Heart right ventricle (tissue), 16 donors: ENCODE measurements around the gene TRPT1. TPM values are rescaled to one million over a fixed set of nuclear protein-coding genes. Genes with fewer than 3 reads are reported as not detected.

ENCODE experiments used
- ATAC-seq, 8 donors: fragments of 200-7000 bp; cut with Tn5 transposase; one replicate each; pipeline ENCODE4 v1.9.1; 2020; ENCODE audit warnings: mild to moderate bottlenecking in 8 of 8, moderate library complexity in 8 of 8, moderate number of reproducible peaks in 1 of 8
- DNase-seq, 2 donors: peaks; one replicate each; pipeline ENCODE4 v3.0.0-alpha.2; 2020
- H3K27ac ChIP-seq, 10 donors: fragments of 200-600 bp; sonication (generic) in 2 of 10; one replicate each; pipeline versions ENCODE4 v1.5.0 to v1.8.0; 2020 to 2022; ENCODE audit warnings: mild to moderate bottlenecking in 3 of 10
- H3K27me3 ChIP-seq, 7 donors: fragments of 200-600 bp; one replicate each; pipeline ENCODE4 v1.8.0; 2021 to 2022; ENCODE audit warnings: mild to moderate bottlenecking in 2 of 7
- H3K36me3 ChIP-seq, 9 donors: fragments of 200-600 bp; sonication (generic) in 1 of 9; one replicate each; pipeline versions ENCODE4 v1.5.0 to v1.8.0; 2020 to 2022; ENCODE audit warnings: mild to moderate bottlenecking in 2 of 9
- H3K4me1 ChIP-seq, 9 donors: fragments of 200-600 bp; sonication (generic) in 1 of 9; one replicate each; pipeline versions ENCODE4 v1.5.0 to v1.8.0; 2020 to 2022; ENCODE audit warnings: mild to moderate bottlenecking in 4 of 9
- H3K4me3 ChIP-seq, 10 donors: fragments of 200-600 bp; sonication (generic) in 2 of 10; one replicate each; pipeline versions ENCODE4 v1.5.0 to v1.8.0; 2020 to 2022; ENCODE audit warnings: mild to moderate bottlenecking in 7 of 10, moderate library complexity in 2 of 10
- H3K9me3 ChIP-seq, 11 donors: fragments of 200-600 bp in 10 of 11; sonication (generic) in 2 of 11; one replicate each; pipeline versions ENCODE4 v1.5.0 to v1.8.0; 2013 to 2022; ENCODE audit warnings: mild to moderate bottlenecking in 2 of 11, control low read depth in 1 of 11, moderate library complexity in 1 of 11
- WGBS, 2 donors: extraction: QIAGEN DNeasy Blood & Tissue Kit; methylation state at CpG; one replicate each; pipeline ENCODE4 v1.1.7; 2013; ENCODE audit warnings: inconsistent platforms in 1 of 2; 5-methylcytosine and 5-hydroxymethylcytosine counted together
- intact Hi-C, 10 donors: fragments of 100-400 bp; cut with DNase I; formaldehyde crosslinking; loops; one replicate each; pipeline versions ENCODE4 v1.11.1 to v1.14.2; 2022
- polyA plus RNA-seq, 2 donors: library from polyadenylated mRNA; stranded (reverse); fragments of 200-250 nt; gene quantifications; one replicate each; pipeline ENCODE4 v1.2.3, GENCODE V29; 2013
- total RNA-seq, 10 donors: library from RNA; stranded (reverse); fragmentation: NEBNext Ultra II Directional in 3 of 10; extraction: Animal tissue kit (Norgen Biotek cat#: 25700) in 3 of 10; gene quantifications; one replicate each; pipeline versions ENCODE4 v1.2.1 to v1.2.4, GENCODE V29; 2021 to 2023
- TF ChIP-seq, protein P1 (sequence below), 9 donors: fragments of 200-600 bp; sonication (generic) in 2 of 9; IDR thresholded peaks; one replicate each; pipeline versions ENCODE4 v1.5.0 to v1.8.0; 2021 to 2022; ENCODE audit warnings: antibody characterized with exemption in 9 of 9, mild to moderate bottlenecking in 5 of 9, moderate library complexity in 1 of 9
- donor health status: Arrhythmogenic right ventricular cardiomyopathy.
- donor health status: ischemic (EF 13 %, LVEDD 7.1; RV severe dilation, severe dysfunction).
- donor health status: healthy with polysubstance abuse.
- donor health status: DM: no; HTN: yes; CAD: no.
- donor health status: DM: no; HTN: no; CAD: no.
- donor health status: ischemic (EF 25% LVEDD 6.9; RV normal size, moderate dysfunction).
- donor health status: ischemic (EF 25% LVEDD 5.7; RV mildly dilated, moderate dysfunction).
- donor health status: healthy.
- donor health status: DM: yes; HTN: yes; CAD: no.
- donor health status: Ischemic cardiomyopathy.
- donor health status: ischemic (EF 35%, LVEDD 5.7; RV mildly dilated, moderate dysfunction).
- donor health status: nonischemic (EF 11% LVEDD 7.7; RV severe dilation, severe dysfunction).
- donor health status: DM: yes; HTN: yes; CAD: no.
- donor health status: PGD.
- donor health status: ischemic (EF 29% LVEDD 5.4; RV normal size, mild dysfunction).
- donor health status: nonischemic (EF 23%, LVEDD 6.1; RV moderate dilation, normal function).

Gene TRPT1
- total and polyA plus RNA-seq, 12 donors = 50.5 to 188 (median 67.1) TPM

DNA sequence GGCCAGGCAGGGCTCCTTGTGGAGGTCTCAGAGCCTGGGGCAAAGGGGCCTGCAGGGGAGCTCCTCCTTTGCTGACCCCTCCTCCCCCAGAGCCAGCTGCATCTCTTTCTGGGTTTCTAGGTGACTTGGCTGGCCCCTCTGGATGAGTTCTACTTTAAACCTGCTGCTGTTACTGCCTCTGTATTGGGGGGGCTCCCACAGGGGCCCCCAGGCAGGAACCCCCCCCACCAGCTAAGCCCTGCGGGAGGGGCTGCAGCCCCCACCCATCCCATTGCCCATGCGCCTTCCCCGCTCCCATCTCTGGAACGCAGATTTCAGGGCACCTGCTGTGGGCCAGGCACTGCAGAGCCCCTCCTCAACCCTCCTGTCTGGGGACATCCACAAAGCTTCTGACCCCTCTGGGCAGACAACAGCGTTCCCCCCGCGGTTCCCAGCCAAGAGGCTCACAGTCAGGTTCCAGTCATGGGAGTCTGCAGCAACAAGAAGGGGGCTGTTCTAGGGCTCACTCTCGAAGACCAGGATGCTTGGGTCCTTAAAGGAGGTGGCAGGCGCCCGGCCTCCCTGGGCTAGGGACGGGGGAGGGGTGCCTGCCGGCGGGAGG, 24.5 kb upstream of the TRPT1 start:
- peaks cover 0 to 14% (median 2%) of the 10 kb centered on the region in 9 donors for H3K36me3 ChIP-seq
- peak overlapping the region in 9 of 10 donors; percentile 72 to 93 (median 84) for H3K4me3 ChIP-seq
- ATAC-seq (no peak), DNase-seq (no peak)
- H3K27me3 ChIP-seq = no peaks in the 10 kb centered on the region
- H3K27ac ChIP-seq = peak overlapping the region in 6 of 10 donors; percentile 11 to 85 (median 66)
- TF ChIP-seq, protein P1, sequence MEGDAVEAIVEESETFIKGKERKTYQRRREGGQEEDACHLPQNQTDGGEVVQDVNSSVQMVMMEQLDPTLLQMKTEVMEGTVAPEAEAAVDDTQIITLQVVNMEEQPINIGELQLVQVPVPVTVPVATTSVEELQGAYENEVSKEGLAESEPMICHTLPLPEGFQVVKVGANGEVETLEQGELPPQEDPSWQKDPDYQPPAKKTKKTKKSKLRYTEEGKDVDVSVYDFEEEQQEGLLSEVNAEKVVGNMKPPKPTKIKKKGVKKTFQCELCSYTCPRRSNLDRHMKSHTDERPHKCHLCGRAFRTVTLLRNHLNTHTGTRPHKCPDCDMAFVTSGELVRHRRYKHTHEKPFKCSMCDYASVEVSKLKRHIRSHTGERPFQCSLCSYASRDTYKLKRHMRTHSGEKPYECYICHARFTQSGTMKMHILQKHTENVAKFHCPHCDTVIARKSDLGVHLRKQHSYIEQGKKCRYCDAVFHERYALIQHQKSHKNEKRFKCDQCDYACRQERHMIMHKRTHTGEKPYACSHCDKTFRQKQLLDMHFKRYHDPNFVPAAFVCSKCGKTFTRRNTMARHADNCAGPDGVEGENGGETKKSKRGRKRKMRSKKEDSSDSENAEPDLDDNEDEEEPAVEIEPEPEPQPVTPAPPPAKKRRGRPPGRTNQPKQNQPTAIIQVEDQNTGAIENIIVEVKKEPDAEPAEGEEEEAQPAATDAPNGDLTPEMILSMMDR (IDR thresholded peaks at IDR 0.05) = no peak
- peaks cover 9 to 55% (median 46%) of the 10 kb centered on the region in 9 donors for H3K4me1 ChIP-seq
- WGBS, 2 donors = 22 to 25% methylated on average over 13 of the region's 13 CpGs
- intact Hi-C loops = loop anchor here in 3 of 10 donors (1.0 to 5.0 kb wide), 4 partner anchors 16 to 52 kb away; partner anchors contain the start of gene CATSPERZ (in 1 of the 3)
- no peaks in the 10 kb centered on the region for H3K9me3 ChIP-seq

DNA sequence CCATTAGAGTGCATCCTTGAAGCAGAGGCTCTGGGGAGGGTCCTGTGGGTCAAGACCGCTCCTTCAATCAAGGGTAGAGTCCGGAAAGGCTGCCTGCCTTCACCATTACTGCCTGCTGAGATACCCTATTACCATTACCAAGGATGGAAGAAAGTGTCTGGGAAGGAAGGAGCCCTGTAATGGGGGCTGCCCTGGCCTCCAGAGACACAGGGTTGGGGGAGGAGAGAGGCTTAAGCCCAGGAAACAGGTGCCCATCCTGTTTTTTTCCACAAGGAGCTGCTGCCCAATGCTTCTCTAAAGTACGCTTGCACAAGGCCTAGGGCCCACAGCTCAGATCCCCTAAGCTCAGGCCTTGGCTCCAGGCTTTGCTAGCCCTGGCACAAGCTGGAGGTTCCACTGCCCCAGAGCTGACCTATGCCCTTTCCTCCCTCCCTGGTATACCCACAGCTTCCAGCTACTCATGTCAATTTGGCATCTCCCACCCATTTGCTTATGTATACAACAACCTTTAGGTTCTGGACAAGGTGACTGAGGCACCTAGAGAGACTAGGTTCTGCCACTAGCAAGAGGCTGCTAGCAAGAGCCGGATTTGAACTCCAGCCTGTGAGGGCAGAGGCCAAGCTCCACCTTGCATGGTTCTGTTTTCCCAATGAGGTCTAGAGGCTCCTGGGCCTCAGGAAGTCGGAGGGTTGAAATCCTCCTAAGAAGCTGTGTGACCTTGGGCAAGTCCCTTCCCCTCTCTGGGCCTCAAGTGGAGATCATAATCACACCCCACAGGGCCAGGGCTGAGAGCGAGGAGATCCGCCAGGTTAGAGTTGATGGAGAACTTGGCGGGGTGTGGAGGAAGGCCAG, 23.8 kb upstream of the TRPT1 start:
- ATAC-seq (no peak), DNase-seq (no peak)
- Histone ChIP-seq H3K9me3 (no peaks in the 10 kb centered on the region), H3K36me3 (peaks cover 0 to 9% (median 0%) of the 10 kb centered on the region in 9 donors), H3K27me3 (no peaks in the 10 kb centered on the region), H3K27ac (no peak overlapping the region), H3K4me1 (peaks cover 9 to 62% (median 54%) of the 10 kb centered on the region in 9 donors), H3K4me3 (no peak overlapping the region)
- TF ChIP-seq, protein P1 (IDR thresholded peaks at IDR 0.05) = no peak
- intact Hi-C loops = loop anchor here in 3 of 10 donors (2.0 to 5.0 kb wide), 3 partner anchors 17 to 53 kb away; partner anchors contain the start of gene CATSPERZ (in 2 of the 3)
- 90 to 92% methylated on average over 8 of the region's 8 CpGs for WGBS, 2 donors

DNA sequence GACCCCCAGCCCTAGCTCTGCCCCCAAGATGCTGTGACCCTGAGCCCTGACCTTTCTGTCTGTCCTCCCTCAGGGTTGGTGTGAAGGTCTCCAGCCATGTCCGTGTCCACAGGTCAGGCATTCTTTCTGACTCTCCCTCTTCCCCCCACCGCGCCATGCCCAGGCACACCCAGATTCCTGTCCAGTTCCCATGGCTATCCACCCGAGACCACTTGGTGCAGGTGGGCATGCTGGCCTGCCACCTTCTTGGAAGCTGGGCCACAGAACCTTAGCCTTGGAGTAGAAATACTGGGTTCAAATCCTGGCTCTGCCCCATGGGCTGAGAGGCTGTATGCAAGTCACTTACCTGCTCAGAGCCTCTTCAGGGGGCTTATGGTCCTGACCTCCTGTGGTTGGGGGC, 23.1 kb upstream of the TRPT1 start:
- 93 to 100% methylated on average over 4 of the region's 4 CpGs for WGBS, 2 donors
- no peaks in the 10 kb centered on the region for H3K9me3 ChIP-seq
- no peak overlapping the region for H3K4me3 ChIP-seq
- peak in 1 of 2 donors; percentile 11 for DNase-seq
- ATAC-seq = no peak
- peaks cover 9 to 62% (median 53%) of the 10 kb centered on the region in 9 donors for H3K4me1 ChIP-seq
- no peak overlapping the region for H3K27ac ChIP-seq
- H3K36me3 ChIP-seq = peaks cover 0 to 8% (median 0%) of the 10 kb centered on the region in 9 donors
- TF ChIP-seq, protein P1 (IDR thresholded peaks at IDR 0.05) = no peak
- H3K27me3 ChIP-seq = no peaks in the 10 kb centered on the region
- intact Hi-C loops = loop anchor here in 1 of 10 donors (5.0 kb wide), 1 partner anchor 53 kb away; the partner anchor contains the start of gene CATSPERZ

DNA sequence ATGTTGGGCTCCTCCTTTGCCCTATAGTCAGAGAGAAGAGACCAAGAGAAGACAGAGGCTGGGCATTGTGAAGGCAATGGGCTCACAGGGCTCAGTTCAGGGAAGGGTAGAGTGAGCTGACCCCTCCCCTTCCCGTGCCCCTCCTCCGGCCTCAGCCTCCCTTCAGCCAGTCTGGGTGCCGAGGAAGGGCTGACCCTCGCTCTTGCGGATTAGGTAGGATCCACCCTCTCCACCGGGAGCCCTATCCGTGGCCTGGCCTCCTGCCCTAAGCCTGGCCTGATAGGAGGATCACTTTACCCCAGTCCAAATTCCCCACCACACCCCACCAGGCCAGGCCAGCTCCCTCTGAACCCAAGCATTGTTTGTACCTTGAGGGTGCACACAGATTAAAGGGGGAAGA, 22.6 kb upstream of the TRPT1 start:
- H3K36me3 ChIP-seq = peaks cover 0 to 13% (median 0%) of the 10 kb centered on the region in 9 donors
- DNase-seq (no peak), ATAC-seq (no peak)
- WGBS, 2 donors = 80 to 88% methylated on average over 7 of the region's 7 CpGs
- H3K4me3 ChIP-seq = no peak overlapping the region
- intact Hi-C loops = loop anchor here in 1 of 10 donors (5.0 kb wide), 1 partner anchor 54 kb away; the partner anchor contains the start of gene CATSPERZ
- no peaks in the 10 kb centered on the region for H3K27me3 ChIP-seq
- peaks cover 9 to 57% (median 49%) of the 10 kb centered on the region in 9 donors for H3K4me1 ChIP-seq
- no peak overlapping the region for H3K27ac ChIP-seq
- TF ChIP-seq, protein P1 (IDR thresholded peaks at IDR 0.05) = no peak
- H3K9me3 ChIP-seq = no peaks in the 10 kb centered on the region
